Loucy (cell line): ENCODE measurements around the gene YIF1B.

Source experiments
- H2AFZ ChIP-seq: fragments of 200-600 bp; sonication (generic); 2 replicates; pipeline ENCODE4 v1.6.0; 2016; ENCODE audit warnings: antibody characterized with exemption, mild to moderate bottlenecking, low read length, moderate library complexity
- H3F3A ChIP-seq: fragments of 200-600 bp; 2 replicates; pipeline ENCODE4 v1.6.0; 2016; ENCODE audit warnings: antibody characterized with exemption, low read depth, mild to moderate bottlenecking
- H3K27me3 ChIP-seq: fragments of 200-600 bp; sonication (generic); 2 replicates; pipeline ENCODE4 v1.6.1; 2014; ENCODE audit warnings: low read length, mild to moderate bottlenecking; ENCODE audit not compliant: insufficient read depth, poor library complexity, severe bottlenecking
- H3K36me3 ChIP-seq: fragments of 200-600 bp; sonication (generic); 2 replicates; pipeline ENCODE4 v1.6.1; 2016; ENCODE audit warnings: low read length; ENCODE audit not compliant: insufficient read depth
- H3K4me1 ChIP-seq: fragments of 200-600 bp; sonication (generic); 2 replicates; pipeline ENCODE4 v1.5.1; 2014; ENCODE audit warnings: low read length, mild to moderate bottlenecking; ENCODE audit not compliant: insufficient read depth, poor library complexity, severe bottlenecking
- H3K4me2 ChIP-seq: fragments of 200-600 bp; sonication (generic); 2 replicates; pipeline ENCODE4 v1.6.0; 2014; ENCODE audit warnings: antibody characterized with exemption, low read length, low read depth, mild to moderate bottlenecking; ENCODE audit not compliant: poor library complexity, severe bottlenecking
- H3K4me3 ChIP-seq: fragments of 200-600 bp; sonication (generic); 2 replicates; pipeline ENCODE4 v1.5.1; 2014; ENCODE audit warnings: low read length, mild to moderate bottlenecking, mixed read lengths; ENCODE audit not compliant: poor library complexity, severe bottlenecking
- H3K79me2 ChIP-seq: fragments of 200-600 bp; sonication (generic); 2 replicates; pipeline ENCODE4 v1.6.1; 2014; ENCODE audit warnings: low read length; ENCODE audit not compliant: insufficient read depth
- H3K9ac ChIP-seq: fragments of 200-600 bp; sonication (generic); 2 replicates; pipeline ENCODE4 v1.6.0; 2014; ENCODE audit warnings: mild to moderate bottlenecking, low read depth, low read length, moderate library complexity; ENCODE audit not compliant: poor library complexity, severe bottlenecking
- H3K9me2 ChIP-seq: fragments of 200-600 bp; sonication (generic); replicated peaks from 2 replicates; pipeline ENCODE4 v1.6.1; 2016; ENCODE audit warnings: low read depth, low read length, mixed read lengths
- H3K9me3 ChIP-seq: fragments of 200-600 bp; sonication (generic); 2 replicates; pipeline ENCODE4 v1.6.1; 2014; ENCODE audit warnings: mild to moderate bottlenecking, antibody characterized with exemption, low read length, low read depth; ENCODE audit not compliant: insufficient read depth
- H4K20me1 ChIP-seq: fragments of 200-600 bp; sonication (generic); 2 replicates; pipeline ENCODE4 v1.6.0; 2014; ENCODE audit warnings: antibody characterized with exemption, low read length, mild to moderate bottlenecking; ENCODE audit not compliant: insufficient read depth, poor library complexity, severe bottlenecking
- EZH2phosphoT487 ChIP-seq: fragments of 200-600 bp; IDR thresholded peaks from 2 replicates; pipeline ENCODE4 v1.6.1; 2018; ENCODE audit warnings: antibody characterized with exemption, mild to moderate bottlenecking, moderate library complexity, borderline replicate concordance
- TF ChIP-seq, protein P1 (sequence below): fragments of 200-600 bp; sonication (generic); conservative IDR thresholded peaks from 2 replicates; pipeline ENCODE4 v1.5.1; 2014; ENCODE audit warnings: mild to moderate bottlenecking, antibody characterized with exemption, low read length

Gene YIF1B

DNA sequence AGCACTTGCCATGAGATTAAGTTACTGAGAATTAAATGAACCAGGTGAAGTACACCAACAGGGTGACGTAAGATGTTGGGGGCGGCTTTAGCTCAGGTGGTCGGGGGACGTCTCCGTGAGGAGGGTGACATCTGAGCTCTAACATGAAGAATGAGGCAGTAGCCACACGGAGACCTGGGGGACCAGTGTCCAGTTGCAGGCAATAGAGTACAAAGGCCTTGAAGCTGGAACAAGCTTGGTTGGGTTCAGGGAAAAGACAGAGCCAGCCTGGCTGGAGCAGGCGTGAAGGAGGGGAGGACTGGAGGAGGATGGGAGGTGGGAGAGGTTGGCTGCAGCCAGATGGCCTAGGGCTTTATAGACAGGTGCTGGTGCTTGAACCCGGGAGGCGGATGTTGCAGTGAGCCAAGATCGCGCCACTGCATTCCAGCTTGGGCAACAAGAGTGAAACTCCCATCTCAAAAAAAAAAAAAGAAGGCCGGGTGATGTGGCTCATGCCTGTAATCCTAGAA is 49.8 kb downstream of the YIF1B start:
- Histone ChIP-seq H3K36me3 (no peaks in the 10 kb centered on the region), H3K9me3 (no peaks in the 10 kb centered on the region), H3K4me2 (peak overlapping the region; percentile 99), H3K9me2 (no peaks in the 10 kb centered on the region), H3F3A (peaks cover 11% of the 10 kb centered on the region), H3K79me2 (peaks cover 60% of the 10 kb centered on the region), H3K4me3 (peak overlapping the region; percentile 88), H4K20me1 (peaks cover 36% of the 10 kb centered on the region), H3K4me1 (peaks cover 59% of the 10 kb centered on the region), H3K9ac (peak overlapping the region; percentile 98), H3K27me3 (no peaks in the 10 kb centered on the region), H2AFZ (no peak overlapping the region)
- no peak for TF ChIP-seq EZH2phosphoT487
- TF ChIP-seq, protein P1, sequence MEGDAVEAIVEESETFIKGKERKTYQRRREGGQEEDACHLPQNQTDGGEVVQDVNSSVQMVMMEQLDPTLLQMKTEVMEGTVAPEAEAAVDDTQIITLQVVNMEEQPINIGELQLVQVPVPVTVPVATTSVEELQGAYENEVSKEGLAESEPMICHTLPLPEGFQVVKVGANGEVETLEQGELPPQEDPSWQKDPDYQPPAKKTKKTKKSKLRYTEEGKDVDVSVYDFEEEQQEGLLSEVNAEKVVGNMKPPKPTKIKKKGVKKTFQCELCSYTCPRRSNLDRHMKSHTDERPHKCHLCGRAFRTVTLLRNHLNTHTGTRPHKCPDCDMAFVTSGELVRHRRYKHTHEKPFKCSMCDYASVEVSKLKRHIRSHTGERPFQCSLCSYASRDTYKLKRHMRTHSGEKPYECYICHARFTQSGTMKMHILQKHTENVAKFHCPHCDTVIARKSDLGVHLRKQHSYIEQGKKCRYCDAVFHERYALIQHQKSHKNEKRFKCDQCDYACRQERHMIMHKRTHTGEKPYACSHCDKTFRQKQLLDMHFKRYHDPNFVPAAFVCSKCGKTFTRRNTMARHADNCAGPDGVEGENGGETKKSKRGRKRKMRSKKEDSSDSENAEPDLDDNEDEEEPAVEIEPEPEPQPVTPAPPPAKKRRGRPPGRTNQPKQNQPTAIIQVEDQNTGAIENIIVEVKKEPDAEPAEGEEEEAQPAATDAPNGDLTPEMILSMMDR = no peak

DNA sequence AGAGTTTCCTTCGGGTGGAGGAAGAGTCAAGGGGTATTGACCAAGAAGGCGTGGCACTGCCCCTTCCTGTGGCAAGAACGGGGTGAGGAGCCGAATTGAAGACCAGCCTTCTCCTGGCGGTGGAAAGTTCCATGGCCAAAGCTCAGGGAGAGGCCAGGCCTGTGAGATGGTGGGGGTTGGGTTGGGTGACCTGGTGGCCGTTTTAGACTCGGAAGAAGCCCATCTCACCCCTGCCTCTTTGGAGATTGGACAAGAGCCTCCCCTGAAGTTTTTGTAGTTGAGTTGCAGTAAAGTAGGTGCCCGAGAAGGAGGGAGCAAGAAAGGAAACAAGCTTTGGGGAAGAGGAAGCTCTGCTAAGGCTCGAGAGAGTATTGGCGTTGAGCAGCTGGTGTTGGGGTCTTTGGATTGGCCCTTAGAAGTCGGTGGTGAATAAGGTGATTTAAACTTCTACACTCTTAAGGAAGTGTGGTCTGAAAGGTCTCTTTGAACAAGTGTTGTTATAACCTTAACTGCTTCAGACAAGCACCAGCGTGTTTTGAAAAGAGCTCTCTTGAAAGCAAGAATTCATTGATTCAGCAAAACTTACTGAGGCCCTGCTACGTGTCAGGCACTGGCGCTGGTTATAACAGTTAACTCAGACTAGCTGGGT is 50.4 kb downstream of the YIF1B start:
- Histone ChIP-seq H3K4me3 (peak overlapping the region; percentile 88), H3K36me3 (no peaks in the 10 kb centered on the region), H3K79me2 (peaks cover 54% of the 10 kb centered on the region), H3K9ac (peak overlapping the region; percentile 98), H3K27me3 (no peaks in the 10 kb centered on the region), H3K4me1 (peaks cover 52% of the 10 kb centered on the region), H3K4me2 (peak overlapping the region; percentile 99), H4K20me1 (peaks cover 32% of the 10 kb centered on the region), H3K9me2 (no peaks in the 10 kb centered on the region), H3F3A (peaks cover 11% of the 10 kb centered on the region), H2AFZ (peak overlapping the region; percentile 97), H3K9me3 (no peaks in the 10 kb centered on the region)
- TF ChIP-seq, protein P1 = no peak
- no peak for TF ChIP-seq EZH2phosphoT487

DNA sequence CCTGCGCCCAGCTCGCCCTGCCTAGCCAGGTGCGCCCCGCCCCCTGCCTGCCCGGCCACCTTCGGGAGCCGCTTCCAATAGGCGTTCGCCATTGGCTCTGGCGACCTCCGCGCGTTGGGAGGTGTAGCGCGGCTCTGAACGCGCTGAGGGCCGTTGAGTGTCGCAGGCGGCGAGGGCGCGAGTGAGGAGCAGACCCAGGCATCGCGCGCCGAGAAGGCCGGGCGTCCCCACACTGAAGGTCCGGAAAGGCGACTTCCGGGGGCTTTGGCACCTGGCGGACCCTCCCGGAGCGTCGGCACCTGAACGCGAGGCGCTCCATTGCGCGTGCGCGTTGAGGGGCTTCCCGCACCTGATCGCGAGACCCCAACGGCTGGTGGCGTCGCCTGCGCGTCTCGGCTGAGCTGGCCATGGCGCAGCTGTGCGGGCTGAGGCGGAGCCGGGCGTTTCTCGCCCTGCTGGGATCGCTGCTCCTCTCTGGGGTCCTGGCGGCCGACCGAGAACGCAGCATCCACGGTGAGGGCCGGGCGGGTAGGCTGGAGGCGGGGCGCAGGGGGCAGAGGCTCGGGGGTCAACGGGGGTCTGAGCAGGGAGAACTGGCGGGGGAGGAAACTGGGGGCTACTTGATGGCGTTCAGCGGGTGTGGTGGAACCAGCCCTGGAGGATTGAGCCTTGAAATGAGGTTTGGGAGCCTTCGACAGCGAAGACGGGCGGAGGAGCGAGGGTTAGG is 51.1 kb downstream of the YIF1B start, which contains the start of gene SPINT2:
Gene SPINT2 (plus strand): TSS at position 88 of the 727 bp plus-strand sequence. CDS start 320 bp downstream, at position 408.
- TF ChIP-seq, protein P1 = no peak
- no peak for TF ChIP-seq EZH2phosphoT487
- Histone ChIP-seq H3K9me2 (no peaks in the 10 kb centered on the region), H3K36me3 (no peaks in the 10 kb centered on the region), H3F3A (peaks cover 11% of the 10 kb centered on the region), H3K4me3 (peak within 1 kb of the TSS; percentile 88), H3K79me2 (peaks cover 47% of the 10 kb centered on the region), H2AFZ (peak within 1 kb of the TSS; percentile 97), H3K9me3 (no peaks in the 10 kb centered on the region), H4K20me1 (peaks cover 26% of the 10 kb centered on the region), H3K4me1 (peaks cover 47% of the 10 kb centered on the region), H3K27me3 (no peaks in the 10 kb centered on the region), H3K4me2 (peak within 1 kb of the TSS; percentile 99), H3K9ac (peak within 1 kb of the TSS; percentile 98)
